Activated CD8-positive, alpha-beta T cell treated with anti-CD3 and anti-CD28 coated beads for 36 hours (primary cell): Measurements from ENCODE around the gene DCDC1. TPM values are rescaled to one million over a fixed set of nuclear protein-coding genes. Genes with fewer than 3 reads are reported as not detected.

Experiments used
- ATAC-seq: fragments of 200-7000 bp; cut with Tn5 transposase; one replicate; pipeline ENCODE4 v1.10.0; 2021; ENCODE audit warnings: mild to moderate bottlenecking, moderate library complexity
- CTCF ChIA-PET: fragments of 350-600 bp; sonication (Branson Sonifier 250); formaldehyde crosslinking; loops from one replicate; lab custom pipeline; 2021; ENCODE audit warnings: antibody characterized with exemption; lab: Charles Lee
- POLR2A ChIA-PET: fragments of 350-600 bp; sonication (Branson Sonifier 250); formaldehyde crosslinking; loops from one replicate; lab custom pipeline; 2021; ENCODE audit warnings: antibody characterized with exemption; lab: Charles Lee
- DNase-seq: peaks from one replicate; pipeline ENCODE4 v3.0.0-alpha.2; 2020
- H3K27ac Mint-ChIP-seq: one replicate; pipeline ENCODE4 v1.8.0; 2021; ENCODE audit warnings: mild to moderate bottlenecking, mixed read lengths
- H3K27me3 Mint-ChIP-seq: one replicate; pipeline ENCODE4 v1.8.0; 2021; ENCODE audit warnings: mixed read lengths
- H3K36me3 Mint-ChIP-seq: one replicate; pipeline ENCODE4 v1.8.0; 2021; ENCODE audit warnings: low read depth, mixed read lengths
- H3K4me1 Mint-ChIP-seq: one replicate; pipeline ENCODE4 v1.8.0; 2021; ENCODE audit warnings: low read depth, mixed read lengths
- H3K4me3 Mint-ChIP-seq: one replicate; pipeline ENCODE4 v1.8.0; 2021; ENCODE audit warnings: mild to moderate bottlenecking, moderate library complexity, mixed read lengths
- H3K9me3 Mint-ChIP-seq: one replicate; pipeline ENCODE4 v1.8.0; 2021; ENCODE audit warnings: mixed read lengths
- CTCF ChIP-seq: fragments of 200-600 bp; IDR thresholded peaks from one replicate; pipeline ENCODE4 v1.8.0; 2022; ENCODE audit warnings: antibody characterized with exemption, mild to moderate bottlenecking
- intact Hi-C: fragments of 100-400 bp; cut with micrococcal nuclease; formaldehyde crosslinking; loops from one replicate; pipeline ENCODE4 v1.10.0; 2022
- total RNA-seq, 2 experiments: library from RNA; stranded (reverse); gene quantifications; one replicate each; pipeline ENCODE4 v1.2.3, GENCODE V29; 2021

Gene DCDC1
- total RNA-seq, 2 experiments from 2014 or later, result not detected

GRCh38 chr11:31050061-31050765 lies 319.3 kb downstream of the DCDC1 start:
- intact Hi-C loops, result no loop called here
- Mint-ChIP-seq H3K4me1 (no peaks in the 10 kb centered on the region), H3K9me3 (peaks cover 15% of the 10 kb centered on the region), H3K27me3 (no peaks in the 10 kb centered on the region), H3K27ac (no peak overlapping the region), H3K4me3 (no peak overlapping the region), H3K36me3 (no peaks in the 10 kb centered on the region)
- ATAC-seq (no peak), DNase-seq (no peak)
- ChIA-PET POLR2A (no interaction called here), CTCF (no interaction called here)
- no peak for TF ChIP-seq CTCF

GRCh38 chr11:31045335-31045734 lies 324.2 kb downstream of the DCDC1 start:
- CTCF ChIA-PET, result interaction anchor here (0.7 kb wide), 1 partner anchor 39 kb away, joined by 3 read pairs; no protein-coding TSS in a partner anchor

GRCh38 chr11:31030138-31030792 lies 339.3 kb downstream of the DCDC1 start:
- no peaks in the 10 kb centered on the region for H3K9me3 Mint-ChIP-seq
- H3K36me3 Mint-ChIP-seq, result no peaks in the 10 kb centered on the region
- DNase-seq (no peak), ATAC-seq (no peak)
- CTCF ChIA-PET, result no interaction called here
- intact Hi-C loops, result no loop called here
- no peak overlapping the region for H3K4me3 Mint-ChIP-seq
- POLR2A ChIA-PET, result no interaction called here
- no peak overlapping the region for H3K27ac Mint-ChIP-seq
- no peaks in the 10 kb centered on the region for H3K27me3 Mint-ChIP-seq
- no peak for TF ChIP-seq CTCF
- no peaks in the 10 kb centered on the region for H3K4me1 Mint-ChIP-seq

More at GRCh38 chr11:31045335-31045734, 324.2 kb downstream of the DCDC1 start:
- no peaks in the 10 kb centered on the region for H3K36me3 Mint-ChIP-seq
- intact Hi-C loops, result no loop called here
- TF ChIP-seq CTCF, result peak; percentile 29
- no peaks in the 10 kb centered on the region for H3K4me1 Mint-ChIP-seq
- H3K4me3 Mint-ChIP-seq, result no peak overlapping the region
- DNase-seq (no peak), ATAC-seq (no peak)
- POLR2A ChIA-PET, result no interaction called here
- H3K27ac Mint-ChIP-seq, result no peak overlapping the region
- H3K27me3 Mint-ChIP-seq, result no peaks in the 10 kb centered on the region
- no peaks in the 10 kb centered on the region for H3K9me3 Mint-ChIP-seq

GRCh38 chr11:31026315-31026714 lies 343.2 kb downstream of the DCDC1 start:
- ATAC-seq (no peak), DNase-seq (no peak)
- no peak for TF ChIP-seq CTCF
- Mint-ChIP-seq H3K4me1 (no peaks in the 10 kb centered on the region), H3K27ac (no peak overlapping the region), H3K36me3 (no peaks in the 10 kb centered on the region), H3K4me3 (no peak overlapping the region), H3K9me3 (no peaks in the 10 kb centered on the region), H3K27me3 (no peaks in the 10 kb centered on the region)
- CTCF ChIA-PET, result no interaction called here
- POLR2A ChIA-PET, result no interaction called here
- intact Hi-C loops, result no loop called here

- Mint-ChIP-seq H3K27me3 (no peaks in the 10 kb centered on the region), H3K9me3 (no peaks in the 10 kb centered on the region), H3K36me3 (no peaks in the 10 kb centered on the region), H3K4me1 (no peaks in the 10 kb centered on the region), H3K27ac (no peak overlapping the region), H3K4me3 (no peak overlapping the region)
- ChIA-PET CTCF (no interaction called here), POLR2A (no interaction called here)
- no peak for DNase-seq
- no peak for TF ChIP-seq CTCF
- no peak for ATAC-seq
- intact Hi-C loops, result no loop called here
These were observed 347.5 kb downstream of the DCDC1 start for GRCh38 chr11:31022080-31022479.
